LHCN-M2 (cell line): ENCODE measurements around the gene APOE. TPM values are rescaled to one million over a fixed set of nuclear protein-coding genes. Genes with fewer than 3 reads are reported as not detected.
A peak's percentile ranks its signal among the peaks of the same experiment; 100 is the strongest.
"Not testable (repeated sequence)": the region's sequence is repeated elsewhere in the genome, so short reads cannot be mapped to it uniquely, and the experiment has no call there.

Experiments
- DNase-seq: peaks from one replicate; pipeline ENCODE4 v3.0.0-alpha.2; 2012; ENCODE audit warnings: low read depth
- total RNA-seq: library from RNA; depleted of rRNA; stranded (reverse); fragments of >200 nt; gene quantifications from 2 replicates; pipeline ENCODE4 v1.2.3, GENCODE V29; 2014

APOE gene
- total RNA-seq, 1 experiment from 2014 or later, result 84.6 TPM

DNA sequence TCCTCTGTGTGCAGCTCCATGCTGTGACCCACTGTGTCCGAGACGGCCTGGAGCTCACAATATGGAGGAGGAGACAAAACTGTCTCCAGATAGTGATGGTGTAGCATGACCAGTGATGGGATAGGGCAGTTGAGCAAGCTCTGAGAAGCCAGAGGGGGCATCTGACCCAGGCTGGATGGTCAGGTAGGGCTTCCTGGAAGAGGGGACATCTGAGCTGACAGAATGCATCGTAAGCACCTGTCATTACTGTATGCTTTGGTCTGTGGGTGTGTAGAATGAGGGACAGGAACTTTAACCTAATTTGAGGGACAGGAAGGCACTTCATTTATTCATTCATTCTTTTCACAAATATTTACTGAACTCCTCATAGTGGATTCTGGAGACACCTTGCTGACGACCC lies 21.0 kb upstream of the APOE start:
- DNase-seq, result no peak

DNA sequence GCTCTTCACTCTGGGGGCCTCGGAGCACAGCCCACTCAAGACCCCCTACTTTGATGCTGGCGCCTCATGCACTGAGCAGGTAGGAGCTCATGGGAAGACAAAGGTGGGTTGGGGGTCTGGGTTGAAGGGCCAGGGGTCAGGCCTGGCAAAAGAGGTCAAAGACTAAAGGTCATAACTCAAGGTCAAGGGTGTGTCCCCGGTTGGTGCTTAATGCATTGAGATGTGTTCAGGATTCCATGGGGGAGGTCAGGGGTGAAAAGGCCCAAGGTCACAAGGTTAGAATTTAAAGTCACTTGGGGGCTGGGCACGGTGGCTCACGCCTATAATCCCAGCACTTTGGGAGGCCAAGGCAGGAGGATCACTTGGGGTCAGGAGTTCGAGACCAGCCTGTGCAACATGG lies 19.5 kb upstream of the APOE start:
- no peak for DNase-seq

DNA sequence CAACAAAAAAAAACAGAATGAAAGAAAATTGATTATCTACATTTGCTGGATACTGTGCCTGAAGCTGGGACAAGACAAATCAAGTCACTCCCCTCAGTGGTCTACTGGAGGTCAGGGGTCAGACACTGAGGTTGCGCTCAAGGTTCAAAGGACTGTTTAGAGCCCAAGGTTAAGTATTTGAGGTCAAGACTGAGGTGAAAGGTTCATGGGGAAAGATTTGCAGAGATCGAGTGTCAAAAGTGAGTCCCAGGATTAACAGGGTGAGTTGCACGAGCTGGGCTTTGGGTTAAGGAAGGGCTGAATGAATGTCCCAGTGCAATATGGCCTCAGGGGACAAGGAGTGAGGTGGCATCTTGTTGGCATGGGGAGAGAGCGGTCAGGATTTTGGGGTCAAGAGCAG lies 17.9 kb upstream of the APOE start:
- no peak for DNase-seq

DNA sequence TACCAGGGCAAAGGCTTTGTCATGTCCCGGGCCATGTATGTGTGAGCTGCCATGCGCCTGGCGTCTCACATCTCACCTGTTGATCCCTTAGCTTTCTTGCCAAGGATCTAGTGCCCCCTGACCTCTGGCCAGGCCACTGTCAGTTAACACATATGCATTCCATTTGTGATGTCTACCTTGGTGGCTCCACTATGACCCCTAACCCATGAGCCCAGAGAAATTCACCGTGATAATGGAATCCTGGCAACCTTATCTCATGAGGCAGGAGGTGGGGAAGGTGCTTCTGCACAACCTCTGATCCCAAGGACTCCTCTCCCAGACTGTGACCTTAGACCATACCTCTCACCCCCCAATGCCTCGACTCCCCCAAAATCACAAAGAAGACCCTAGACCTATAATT lies 17.3 kb upstream of the APOE start:
- DNase-seq, result not testable (repeated sequence)

DNA sequence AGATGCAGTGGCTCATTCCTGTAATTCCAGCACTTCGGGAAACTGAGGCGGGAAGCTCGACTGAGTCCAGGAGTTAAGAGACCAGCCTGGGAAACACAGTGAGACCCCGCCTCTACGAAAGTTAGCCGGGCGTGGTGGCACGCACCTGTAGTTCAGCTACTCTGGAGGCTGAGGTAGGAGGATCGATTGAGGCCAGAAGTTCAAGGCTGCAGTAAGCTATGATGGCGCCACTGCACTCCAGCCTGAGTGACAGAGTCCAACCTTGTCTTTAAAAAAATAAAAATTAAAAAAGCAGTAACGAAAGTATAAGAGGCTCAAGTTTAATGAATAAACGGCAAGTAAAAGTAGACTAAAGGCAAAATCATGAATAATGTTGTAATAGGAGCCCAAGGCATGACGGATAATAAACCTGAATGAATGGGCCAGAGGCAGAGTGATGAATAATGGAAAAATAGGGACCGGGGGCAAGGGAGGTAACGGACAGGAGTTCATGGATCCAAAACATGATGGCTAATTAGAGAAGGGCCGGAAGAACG lies 15.7 kb upstream of the APOE start:
- no peak for DNase-seq

DNA sequence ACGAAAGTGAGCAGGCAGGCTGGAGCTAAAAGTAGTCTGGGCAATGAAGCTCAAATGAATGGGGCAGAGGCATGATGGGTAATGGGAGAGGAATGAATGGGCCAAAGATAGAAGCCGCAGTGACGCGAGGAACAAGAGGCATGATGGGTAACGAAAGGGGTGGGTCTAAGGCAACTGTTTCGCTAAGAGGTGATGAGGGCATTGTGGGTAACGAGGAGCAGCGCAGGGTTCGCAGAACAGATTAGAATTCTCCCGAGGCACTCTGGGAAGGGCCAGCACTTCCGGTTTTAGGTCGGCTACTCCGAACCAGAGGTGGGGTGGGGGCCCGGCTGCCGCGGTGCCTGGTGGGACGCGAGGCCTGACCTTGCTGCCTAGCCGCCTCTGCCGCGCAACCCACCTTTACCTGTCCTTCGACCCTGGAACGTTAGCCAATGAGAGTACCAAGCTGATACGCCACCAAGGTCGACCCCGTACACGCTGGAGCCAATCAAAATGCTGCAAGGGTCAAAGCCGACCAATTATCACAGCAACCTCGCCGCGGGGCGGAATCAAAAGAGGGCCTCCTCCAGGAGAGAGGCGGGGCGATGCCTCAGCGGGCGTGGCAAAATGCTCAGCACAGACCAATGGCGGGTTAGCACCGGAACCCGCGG lies 15.1 kb upstream of the APOE start:
- DNase-seq, result peak; percentile 100

DNA sequence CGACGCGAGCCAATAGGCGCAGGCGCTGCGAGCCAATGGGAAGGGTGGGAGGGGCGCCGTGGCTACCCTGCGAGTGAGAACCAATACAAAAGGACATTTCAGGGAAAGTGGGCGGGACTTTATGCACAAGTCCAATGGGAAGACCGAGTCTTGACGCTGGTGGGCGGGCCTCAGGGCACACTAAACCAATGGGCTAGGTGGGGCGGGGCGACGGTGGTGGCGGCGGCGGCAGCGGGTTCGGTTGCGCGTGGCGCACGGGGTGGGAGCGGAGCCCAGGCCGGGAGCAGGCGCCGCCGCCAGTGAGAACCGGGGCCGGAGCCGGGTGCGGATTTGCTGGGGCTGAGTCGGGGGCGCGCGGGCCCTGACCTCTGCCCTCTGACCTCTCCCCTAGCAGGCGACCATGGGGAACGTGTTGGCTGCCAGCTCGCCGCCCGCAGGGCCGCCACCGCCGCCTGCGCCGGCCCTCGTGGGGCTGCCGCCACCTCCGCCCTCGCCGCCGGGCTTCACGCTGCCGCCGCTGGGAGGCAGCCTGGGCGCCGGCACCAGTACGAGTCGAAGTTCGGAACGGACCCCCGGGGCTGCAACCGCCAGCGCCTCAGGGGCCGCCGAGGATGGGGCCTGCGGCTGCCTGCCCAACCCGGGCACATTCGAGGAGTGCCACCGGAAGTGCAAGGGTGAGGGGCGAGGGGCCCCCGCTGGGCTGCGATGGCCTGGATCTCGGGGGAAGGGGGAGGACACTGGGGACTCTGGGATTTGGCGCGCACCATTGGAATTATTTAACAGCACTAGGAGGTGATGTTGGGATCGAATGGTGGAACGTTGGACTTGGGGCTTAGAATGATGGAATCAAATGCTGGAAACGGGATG lies 14.3 kb upstream of the APOE start, which contains the start of gene TOMM40:
TOMM40 (plus strand) TSS at position 239 of the 867 bp plus-strand sequence; CDS start at position 401, 162 bp downstream.
- peak; percentile 100 for DNase-seq

DNA sequence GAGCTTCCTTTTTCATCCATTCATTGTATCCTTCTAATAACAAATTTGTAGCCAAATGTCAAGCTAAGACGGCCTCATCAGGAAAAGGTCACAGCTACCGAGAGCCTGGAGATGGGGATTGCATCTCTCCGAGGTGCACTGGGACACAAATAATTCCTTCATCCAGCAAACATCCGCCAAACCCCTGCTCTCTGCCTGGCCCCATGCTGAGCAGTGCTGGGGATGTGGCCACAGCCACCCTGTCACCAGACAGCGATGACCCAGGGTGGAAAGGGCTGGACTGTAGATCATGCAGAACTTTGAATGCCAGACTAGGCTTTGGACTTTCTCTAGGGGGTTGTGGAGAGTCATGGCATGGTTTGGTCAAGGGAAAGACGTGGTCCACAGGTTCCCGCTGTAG lies 12.7 kb upstream of the APOE start:
- DNase-seq, result no peak

DNA sequence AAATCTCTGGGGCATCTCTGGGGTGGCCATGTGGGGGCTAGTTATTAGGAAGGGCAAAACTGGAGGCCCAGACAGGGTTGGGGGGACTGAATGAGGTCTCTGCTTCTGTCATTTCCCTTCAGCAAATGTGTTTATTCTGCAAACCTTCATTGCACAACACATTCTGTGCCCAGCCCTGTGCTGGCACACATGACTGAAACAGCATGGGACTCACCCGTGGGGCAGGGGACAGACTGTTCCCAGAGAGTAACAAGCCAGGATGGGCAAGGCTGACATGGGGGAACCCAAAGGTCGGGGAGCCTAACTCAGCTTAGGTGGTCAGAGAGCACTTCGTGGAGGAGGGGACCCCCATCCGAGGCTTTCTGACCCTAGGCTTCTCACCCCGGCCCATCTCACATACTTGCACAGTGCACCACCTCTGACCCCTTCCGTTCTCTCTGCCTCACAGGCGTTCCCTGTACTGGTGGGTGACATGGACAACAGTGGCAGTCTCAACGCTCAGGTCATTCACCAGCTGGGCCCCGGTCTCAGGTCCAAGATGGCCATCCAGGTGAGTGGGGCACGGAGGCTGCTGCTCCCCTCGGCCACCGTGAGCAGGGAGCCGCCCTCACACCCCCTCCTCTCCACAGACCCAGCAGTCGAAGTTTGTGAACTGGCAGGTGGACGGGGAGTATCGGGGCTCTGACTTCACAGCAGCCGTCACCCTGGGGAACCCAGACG lies 12.1 kb upstream of the APOE start:
- DNase-seq, result no peak

DNA sequence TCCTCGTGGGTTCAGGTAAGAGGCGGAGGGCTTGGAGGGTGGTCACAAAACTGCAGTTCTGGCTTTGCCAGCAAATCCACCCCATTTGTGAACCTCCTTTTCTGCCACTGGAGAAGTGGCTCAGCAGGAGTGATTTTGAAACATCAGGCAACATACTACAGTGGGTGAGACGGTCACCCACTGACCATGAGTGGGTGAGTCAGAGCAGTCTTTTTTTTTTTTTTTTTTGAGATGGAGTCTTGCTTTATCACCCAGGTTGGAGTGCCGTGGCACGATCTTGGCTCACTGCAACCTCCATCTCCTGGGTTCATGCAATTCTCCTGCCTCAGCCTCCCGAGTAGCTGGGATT lies 11.6 kb upstream of the APOE start:
- no peak for DNase-seq

DNA sequence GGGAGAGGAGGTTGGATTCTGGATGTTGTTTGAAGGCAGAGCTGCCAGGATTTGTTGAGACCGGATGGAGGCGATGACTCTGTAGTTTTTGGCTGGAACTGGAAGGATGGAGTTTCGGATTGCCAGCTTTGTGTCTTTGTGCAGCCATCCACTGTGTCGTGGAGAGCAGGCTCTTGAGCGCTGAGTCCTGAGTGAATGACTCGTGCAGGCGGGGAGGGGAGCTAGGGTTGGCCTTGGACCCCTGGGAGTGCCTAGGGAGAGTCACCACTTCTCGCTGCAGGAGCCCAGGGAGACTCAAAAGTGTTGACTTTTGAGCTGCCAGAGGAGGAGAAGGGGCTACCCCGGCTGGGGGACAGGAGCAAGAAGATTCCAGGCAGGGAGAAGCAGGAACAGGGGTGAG lies 10.7 kb upstream of the APOE start:
- DNase-seq, result no peak

DNA sequence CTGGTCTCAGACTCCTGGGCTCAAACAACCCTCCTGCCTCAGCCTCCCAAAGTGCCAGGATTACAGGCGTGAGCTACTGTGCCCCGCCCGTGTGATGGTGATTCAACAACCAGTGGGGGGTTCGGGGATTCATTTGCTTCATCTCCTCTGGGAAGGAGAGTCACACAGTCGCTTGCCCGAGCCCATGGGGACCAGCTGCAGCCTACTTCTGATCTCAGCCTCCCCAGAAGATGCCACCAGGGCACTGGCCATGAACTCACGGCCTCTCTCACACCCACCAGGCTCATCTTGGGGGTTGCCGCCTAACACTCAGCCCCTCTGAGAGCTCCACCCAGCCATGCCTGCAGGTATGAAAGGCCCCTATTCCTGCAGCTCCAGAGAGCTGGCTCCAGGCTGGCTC lies 7.8 kb upstream of the APOE start:
- no peak for DNase-seq

DNA sequence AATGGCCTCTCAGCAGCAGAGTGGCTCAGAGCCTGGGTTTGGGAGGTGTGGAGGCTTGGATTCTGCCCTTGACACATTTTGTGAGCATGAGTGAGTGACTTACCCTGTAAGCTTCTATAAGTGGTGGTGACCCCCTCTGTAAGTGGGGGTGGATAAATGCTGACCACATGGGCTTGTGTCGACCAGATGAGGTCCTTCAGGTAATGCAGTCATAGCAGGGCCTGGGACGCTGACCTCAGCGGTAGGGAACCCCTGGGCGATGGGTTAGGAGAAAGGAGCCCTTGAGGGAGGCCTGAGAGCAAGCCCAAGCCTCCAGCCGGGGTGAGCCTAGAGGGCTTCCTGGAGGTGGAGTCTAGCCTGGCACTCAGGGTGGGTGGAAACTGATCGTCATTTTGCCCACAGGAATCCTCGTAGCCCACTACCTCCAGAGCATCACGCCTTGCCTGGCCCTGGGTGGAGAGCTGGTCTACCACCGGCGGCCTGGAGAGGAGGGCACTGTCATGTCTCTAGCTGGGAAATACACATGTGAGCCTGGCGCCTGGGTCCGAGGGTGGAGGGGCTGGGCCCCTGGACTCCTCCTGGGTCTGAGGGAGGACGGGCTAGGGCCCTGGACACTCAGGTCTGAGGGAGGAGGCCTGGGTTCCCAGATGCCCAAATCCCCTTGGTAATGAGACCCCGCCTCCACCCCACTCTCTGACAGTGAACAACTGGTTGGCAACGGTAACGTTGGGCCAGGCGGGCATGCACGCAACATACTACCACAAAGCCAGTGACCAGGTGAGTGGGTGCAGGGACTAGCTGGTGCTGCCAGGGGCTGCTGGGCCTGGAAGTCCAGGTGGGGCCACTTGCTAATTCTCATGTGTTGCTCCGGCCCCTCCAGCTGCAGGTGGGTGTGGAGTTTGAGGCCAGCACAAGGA lies 5.0 kb upstream of the APOE start:
- no peak for DNase-seq

DNA sequence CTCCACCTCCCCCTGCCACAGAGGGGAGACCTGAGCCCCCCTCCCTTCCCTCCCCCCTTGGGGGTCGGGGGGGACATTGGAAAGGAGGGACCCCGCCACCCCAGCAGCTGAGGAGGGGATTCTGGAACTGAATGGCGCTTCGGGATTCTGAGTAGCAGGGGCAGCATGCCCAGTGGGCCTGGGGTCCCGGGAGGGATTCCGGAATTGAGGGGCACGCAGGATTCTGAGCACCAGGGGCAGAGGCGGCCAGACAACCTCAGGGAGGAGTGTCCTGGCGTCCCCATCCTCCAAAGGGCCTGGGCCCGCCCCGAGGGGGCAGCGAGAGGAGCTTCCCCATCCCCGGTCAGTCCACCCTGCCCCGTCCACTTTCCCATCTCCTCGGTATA lies 2.4 kb upstream of the APOE start:
- DNase-seq, result no peak

DNA sequence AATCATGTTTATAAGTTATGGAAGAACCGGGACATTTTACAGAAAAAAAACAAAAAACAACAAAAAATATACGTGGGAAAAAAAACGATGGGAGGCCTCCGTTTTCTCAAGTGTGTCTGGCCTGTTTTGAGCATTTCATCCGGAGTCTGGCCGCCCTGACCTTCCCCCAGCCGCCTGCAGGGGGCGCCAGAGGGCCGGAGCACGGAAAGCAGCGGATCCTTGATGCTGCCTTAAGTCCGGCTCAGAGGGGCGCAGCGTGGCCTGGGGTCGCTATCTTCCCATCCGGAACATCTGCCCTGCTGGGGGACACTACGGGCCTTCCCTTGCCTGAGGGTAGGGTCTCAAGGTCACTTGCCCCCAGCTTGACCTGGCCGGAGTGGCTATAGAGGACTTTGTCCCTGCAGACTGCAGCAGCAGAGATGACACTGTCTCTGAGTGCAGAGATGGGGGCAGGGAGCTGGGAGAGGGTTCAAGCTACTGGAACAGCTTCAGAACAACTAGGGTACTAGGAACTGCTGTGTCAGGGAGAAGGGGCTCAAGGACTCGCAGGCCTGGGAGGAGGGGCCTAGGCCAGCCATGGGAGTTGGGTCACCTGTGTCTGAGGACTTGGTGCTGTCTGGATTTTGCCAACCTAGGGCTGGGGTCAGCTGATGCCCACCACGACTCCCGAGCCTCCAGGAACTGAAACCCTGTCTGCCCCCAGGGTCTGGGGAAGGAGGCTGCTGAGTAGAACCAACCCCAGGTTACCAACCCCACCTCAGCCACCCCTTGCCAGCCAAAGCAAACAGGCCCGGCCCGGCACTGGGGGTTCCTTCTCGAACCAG lies 1.8 kb upstream of the APOE start:
- peak; percentile 62 for DNase-seq

DNA sequence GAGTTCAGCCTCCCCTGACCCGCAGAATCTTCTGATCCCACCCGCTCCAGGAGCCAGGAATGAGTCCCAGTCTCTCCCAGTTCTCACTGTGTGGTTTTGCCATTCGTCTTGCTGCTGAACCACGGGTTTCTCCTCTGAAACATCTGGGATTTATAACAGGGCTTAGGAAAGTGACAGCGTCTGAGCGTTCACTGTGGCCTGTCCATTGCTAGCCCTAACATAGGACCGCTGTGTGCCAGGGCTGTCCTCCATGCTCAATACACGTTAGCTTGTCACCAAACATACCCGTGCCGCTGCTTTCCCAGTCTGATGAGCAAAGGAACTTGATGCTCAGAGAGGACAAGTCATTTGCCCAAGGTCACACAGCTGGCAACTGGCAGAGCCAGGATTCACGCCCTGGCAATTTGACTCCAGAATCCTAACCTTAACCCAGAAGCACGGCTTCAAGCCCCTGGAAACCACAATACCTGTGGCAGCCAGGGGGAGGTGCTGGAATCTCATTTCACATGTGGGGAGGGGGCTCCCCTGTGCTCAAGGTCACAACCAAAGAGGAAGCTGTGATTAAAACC lies 1.1 kb upstream of the APOE start:
- DNase-seq, result no peak

DNA sequence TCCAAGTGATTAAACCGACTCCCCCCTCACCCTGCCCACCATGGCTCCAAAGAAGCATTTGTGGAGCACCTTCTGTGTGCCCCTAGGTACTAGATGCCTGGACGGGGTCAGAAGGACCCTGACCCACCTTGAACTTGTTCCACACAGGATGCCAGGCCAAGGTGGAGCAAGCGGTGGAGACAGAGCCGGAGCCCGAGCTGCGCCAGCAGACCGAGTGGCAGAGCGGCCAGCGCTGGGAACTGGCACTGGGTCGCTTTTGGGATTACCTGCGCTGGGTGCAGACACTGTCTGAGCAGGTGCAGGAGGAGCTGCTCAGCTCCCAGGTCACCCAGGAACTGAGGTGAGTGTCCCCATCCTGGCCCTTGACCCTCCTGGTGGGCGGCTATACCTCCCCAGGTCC lies 2.0 kb downstream of the APOE start:
- DNase-seq, result no peak

DNA sequence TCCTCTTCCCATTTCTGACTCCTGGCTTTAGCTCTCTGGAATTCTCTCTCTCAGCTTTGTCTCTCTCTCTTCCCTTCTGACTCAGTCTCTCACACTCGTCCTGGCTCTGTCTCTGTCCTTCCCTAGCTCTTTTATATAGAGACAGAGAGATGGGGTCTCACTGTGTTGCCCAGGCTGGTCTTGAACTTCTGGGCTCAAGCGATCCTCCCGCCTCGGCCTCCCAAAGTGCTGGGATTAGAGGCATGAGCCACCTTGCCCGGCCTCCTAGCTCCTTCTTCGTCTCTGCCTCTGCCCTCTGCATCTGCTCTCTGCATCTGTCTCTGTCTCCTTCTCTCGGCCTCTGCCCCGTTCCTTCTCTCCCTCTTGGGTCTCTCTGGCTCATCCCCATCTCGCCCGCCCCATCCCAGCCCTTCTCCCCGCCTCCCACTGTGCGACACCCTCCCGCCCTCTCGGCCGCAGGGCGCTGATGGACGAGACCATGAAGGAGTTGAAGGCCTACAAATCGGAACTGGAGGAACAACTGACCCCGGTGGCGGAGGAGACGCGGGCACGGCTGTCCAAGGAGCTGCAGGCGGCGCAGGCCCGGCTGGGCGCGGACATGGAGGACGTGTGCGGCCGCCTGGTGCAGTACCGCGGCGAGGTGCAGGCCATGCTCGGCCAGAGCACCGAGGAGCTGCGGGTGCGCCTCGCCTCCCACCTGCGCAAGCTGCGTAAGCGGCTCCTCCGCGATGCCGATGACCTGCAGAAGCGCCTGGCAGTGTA lies 2.7 kb downstream of the APOE start:
- no peak for DNase-seq

DNA sequence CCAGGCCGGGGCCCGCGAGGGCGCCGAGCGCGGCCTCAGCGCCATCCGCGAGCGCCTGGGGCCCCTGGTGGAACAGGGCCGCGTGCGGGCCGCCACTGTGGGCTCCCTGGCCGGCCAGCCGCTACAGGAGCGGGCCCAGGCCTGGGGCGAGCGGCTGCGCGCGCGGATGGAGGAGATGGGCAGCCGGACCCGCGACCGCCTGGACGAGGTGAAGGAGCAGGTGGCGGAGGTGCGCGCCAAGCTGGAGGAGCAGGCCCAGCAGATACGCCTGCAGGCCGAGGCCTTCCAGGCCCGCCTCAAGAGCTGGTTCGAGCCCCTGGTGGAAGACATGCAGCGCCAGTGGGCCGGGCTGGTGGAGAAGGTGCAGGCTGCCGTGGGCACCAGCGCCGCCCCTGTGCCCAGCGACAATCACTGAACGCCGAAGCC lies 3.3 kb downstream of the APOE start:
- no peak for DNase-seq
